H1 (cell line): Measurements from ENCODE around the gene MAPK14. TPM values are rescaled to one million over a fixed set of nuclear protein-coding genes. Genes with fewer than 3 reads are reported as not detected.

ENCODE experiments used
- ASH2L ChIP-seq: fragments of 200-600, 300-600 bp; sonication (generic); IDR thresholded peaks from one replicate; pipeline ENCODE4 v1.7.1; 2017; ENCODE audit warnings: low read length
- BACH1 ChIP-seq: IDR thresholded peaks from 2 replicates; pipeline ENCODE4 v1.6.1; 2012; ENCODE audit warnings: low read length, improper control_type of control experiment
- CHD7 ChIP-seq: fragments of 300-600 bp; sonication (generic); IDR thresholded peaks from 2 replicates; pipeline ENCODE4 v1.7.1; 2012; ENCODE audit warnings: low read length, moderate library complexity, mild to moderate bottlenecking, inconsistent platforms; ENCODE audit not compliant: insufficient replicate concordance
- EGR1 ChIP-seq: IDR thresholded peaks from 2 replicates; pipeline ENCODE4 v1.6.1; 2011; ENCODE audit warnings: low read depth, low read length, borderline replicate concordance
- JUND ChIP-seq: IDR thresholded peaks from 2 replicates; pipeline ENCODE4 v1.6.1; 2011; ENCODE audit warnings: mild to moderate bottlenecking, improper control_type of control experiment, low read length
- KDM4A ChIP-seq: IDR thresholded peaks from one replicate; pipeline ENCODE4 v1.7.1; 2012; ENCODE audit warnings: low read depth, mild to moderate bottlenecking, moderate library complexity, low read length, inconsistent platforms; ENCODE audit not compliant: severe bottlenecking
- PHF8 ChIP-seq: fragments of 200-600 bp; sonication (generic); conservative IDR thresholded peaks from 2 replicates; pipeline ENCODE4 v1.7.1; 2012; ENCODE audit warnings: low read depth, mild to moderate bottlenecking, inconsistent platforms, low read length, moderate library complexity
- POLR2A ChIP-seq, 2 experiments: IDR thresholded peaks; 1 replicate in 1 of 2; 2 replicates in 1 of 2; pipeline ENCODE4 v1.6.1; 2011; ENCODE audit warnings: low read depth in 2 of 2, low read length in 2 of 2, mild to moderate bottlenecking in 2 of 2; ENCODE audit errors: control extremely low read depth in 1 of 2
- SIN3A ChIP-seq, 2 experiments: IDR thresholded peaks in 1 of 2; conservative IDR thresholded peaks in 1 of 2; 2 replicates each; pipeline ENCODE4 v1.6.1; 2011 to 2012; ENCODE audit warnings: low read length in 2 of 2, improper control_type of control experiment in 1 of 2, low read depth in 1 of 2, mild to moderate bottlenecking in 1 of 2
- SP4 ChIP-seq: IDR thresholded peaks from 2 replicates; pipeline ENCODE4 v1.6.1; 2012; ENCODE audit warnings: low read length, inconsistent platforms
- polyA plus RNA-seq, 7 experiments: library from polyadenylated mRNA; depleted of rRNA in 3 of 7; stranded (reverse) in 5 of 7; unstranded in 2 of 7; fragments of >200 nt in 5 of 7; fragments of 200-250 nt in 2 of 7; gene quantifications; 1 replicate in 5 of 7; 2 replicates in 1 of 7; 4 replicates in 1 of 7; pipeline versions ENCODE4 v1.2.1 to v1.2.3, GENCODE V29; 2011 to 2013; ENCODE audit warnings: missing spikeins in 2 of 7, mixed read lengths in 2 of 7
- total RNA-seq: library from RNA; stranded (reverse); fragmentation: NEBNext Ultra II Directional; extraction: Animal tissue kit (Norgen Biotek cat#: 25700); gene quantifications from 2 replicates; pipeline ENCODE4 v1.2.1, GENCODE V29; 2021

MAPK14 gene
- total and polyA plus RNA-seq, 2 of the 8 experiments (the other 6 are each of a cell fraction or from before 2014, with no cell fraction given), result 18.1 to 39.3 TPM

GRCh38 chr6:36050947-36051710 lies 23.5 kb downstream of the MAPK14 start (continued):
- TF ChIP-seq CHD7, result no peak
- TF ChIP-seq KDM4A, result no peak
- no peak for TF ChIP-seq SP4
- no peak for TF ChIP-seq SIN3A (conservative IDR thresholded peaks at IDR 0.05 in 1 of 2, IDR thresholded peaks at IDR 0.05 in 1 of 2; ENCODE audit: low read depth in 1 of 2, low read length in 2 of 2)
- no peak for TF ChIP-seq EGR1
- no peak for TF ChIP-seq ASH2L
- no peak for TF ChIP-seq POLR2A (IDR thresholded peaks at IDR 0.05; ENCODE audit: control extremely low read depth in 1 of 2, low read depth in 2 of 2, low read length in 2 of 2)
- no peak for TF ChIP-seq BACH1
- TF ChIP-seq PHF8, result no peak
- TF ChIP-seq JUND, result no peak
- TF ChIP-seq, all 59 proteins: peak for 0
